ENCODE data around the gene MAD2L2.

- TF ChIP-seq POLR2A (IDR thresholded peaks at IDR 0.05) = no peak
- TF ChIP-seq CTCF (IDR thresholded peaks at IDR 0.05) = no peak
- no peak for TF ChIP-seq POLR2AphosphoS5 (IDR thresholded peaks at IDR 0.05)
Observed at GRCh38 chr1:11654939-11655808, 25.8 kb downstream of the MAD2L2 start.
